GM12878 (cell line): ENCODE data around the gene NPSR1. TPM values are rescaled to one million over a fixed set of nuclear protein-coding genes. Genes with fewer than 3 reads are reported as not detected.

Experiments
- ATAC-seq: fragments of 200-7000 bp; cut with Tn5 transposase; 3 replicates; pipeline ENCODE4 v1.9.1; 2020; ENCODE audit warnings: mild to moderate bottlenecking, moderate library complexity
- BruUV-seq: library from RNA; stranded (reverse); fragments of 400-500 nt; replicated peaks from 2 replicates; lab custom pipeline; 2021; lab: Mats Ljungman, UMichigan
- CTCF ChIA-PET: fragments of 300-600 bp; sonication (Branson Sonifier 250); formaldehyde crosslinking; extraction: SDS; loops from one replicate; lab custom pipeline; 2021; ENCODE audit warnings: inconsistent platforms; lab: Yijun Ruan, JAX
- POLR2A ChIA-PET: fragments of 350-600 bp; formaldehyde crosslinking; extraction: SDS; loops from one replicate; lab custom pipeline; 2021; ENCODE audit warnings: inconsistent platforms; lab: Charles Lee
- RAD21 ChIA-PET: fragments of 300-600 bp; sonication (Branson Sonifier 250); formaldehyde crosslinking; loops from one replicate; lab custom pipeline; 2023; ENCODE audit warnings: antibody characterized with exemption; ENCODE audit not compliant: unreplicated experiment; lab: Charles Lee
- SMC1A ChIA-PET: fragments of 300-600 bp; sonication (Branson Sonifier 250); formaldehyde crosslinking; loops from one replicate; lab custom pipeline; 2023; ENCODE audit not compliant: unreplicated experiment, uncharacterized antibody; lab: Charles Lee
- DNase-seq: peaks from one replicate; pipeline ENCODE4 v3.0.0-alpha.2; 2011; ENCODE audit warnings: low read depth, low spot score
- FAIRE-seq: peaks from 3 replicates; lab custom pipeline; 2011; peaks lifted over from hg19 to GRCh38; lab: Jason Lieb, UNC
- H2AFZ ChIP-seq: 2 replicates; pipeline ENCODE4 v1.6.0; 2011; ENCODE audit warnings: low read depth, low read length, control low read depth; ENCODE audit not compliant: control insufficient read depth
- H3K27ac ChIP-seq: 2 replicates; pipeline ENCODE4 v1.5.1; 2011; ENCODE audit warnings: control low read depth; ENCODE audit not compliant: control insufficient read depth, insufficient read depth
- H3K27me3 ChIP-seq, 2 experiments: replicated peaks in 1 of 2; 2 replicates each; pipeline versions ENCODE4 v1.6.0 to v1.6.1; 2011; ENCODE audit warnings: low read length in 1 of 2; ENCODE audit not compliant: control insufficient read depth in 2 of 2, insufficient read depth in 2 of 2
- H3K36me3 ChIP-seq, 2 experiments: 2 replicates each; pipeline ENCODE4 v1.5.1; 2011; ENCODE audit warnings: low read length in 1 of 2; ENCODE audit not compliant: control insufficient read depth in 2 of 2, insufficient read depth in 2 of 2
- H3K4me1 ChIP-seq: 2 replicates; pipeline ENCODE4 v1.6.1; 2011; ENCODE audit warnings: mild to moderate bottlenecking, low read length, moderate library complexity, mixed read lengths; ENCODE audit not compliant: control insufficient read depth, insufficient read depth
- H3K4me2 ChIP-seq: 2 replicates; pipeline ENCODE4 v1.6.0; 2011; ENCODE audit warnings: control low read depth; ENCODE audit not compliant: control insufficient read depth, insufficient read depth
- H3K4me3 ChIP-seq: fragments of 200-600 bp; sonication (generic); 2 replicates; pipeline ENCODE4 v1.5.1; 2016
- H3K79me2 ChIP-seq: 2 replicates; pipeline ENCODE4 v1.6.0; 2011; ENCODE audit warnings: low read length; ENCODE audit not compliant: control insufficient read depth, insufficient read depth
- H3K9ac ChIP-seq: 2 replicates; pipeline ENCODE4 v1.8.0; 2011; ENCODE audit warnings: low read length, control low read depth, mixed read lengths; ENCODE audit not compliant: control insufficient read depth, insufficient read depth
- H3K9me3 ChIP-seq: replicated peaks from 3 replicates; pipeline ENCODE4 v1.5.1; 2011; ENCODE audit warnings: mild to moderate bottlenecking, low read length; ENCODE audit not compliant: control insufficient read depth, insufficient read depth
- H4K20me1 ChIP-seq: 2 replicates; pipeline ENCODE4 v1.6.0; 2011; ENCODE audit not compliant: control insufficient read depth, insufficient read depth
- BCL11A ChIP-seq: IDR thresholded peaks from 2 replicates; pipeline ENCODE4 v1.6.1; 2011; ENCODE audit warnings: low read depth, low read length
- BCL3 ChIP-seq: IDR thresholded peaks from 2 replicates; pipeline ENCODE4 v1.6.1; 2011; ENCODE audit warnings: borderline replicate concordance, low read depth, mild to moderate bottlenecking, moderate library complexity, low read length; ENCODE audit not compliant: insufficient read depth, poor library complexity, severe bottlenecking
- CHD1 ChIP-seq: IDR thresholded peaks from 2 replicates; pipeline ENCODE4 v1.6.1; 2012; ENCODE audit warnings: low read depth, low read length, improper control_type of control experiment
- MEF2A ChIP-seq: IDR thresholded peaks from 2 replicates; pipeline ENCODE4 v1.6.1; 2011; ENCODE audit warnings: low read depth, mild to moderate bottlenecking, low read length, moderate library complexity; ENCODE audit not compliant: insufficient read depth
- MEF2B ChIP-seq: fragments of 450-650 bp; IDR thresholded peaks from 2 replicates; pipeline ENCODE4 v1.6.1; 2018; ENCODE audit warnings: mild to moderate bottlenecking, moderate library complexity; ENCODE audit not compliant: partially characterized antibody, poor library complexity, severe bottlenecking
- MXI1 ChIP-seq: fragments of 150-350 bp; IDR thresholded peaks from 2 replicates; pipeline ENCODE4 v1.6.1; 2011; ENCODE audit warnings: low read depth, mild to moderate bottlenecking, inconsistent platforms, low read length, improper control_type of control experiment
- NFXL1 ChIP-seq: fragments of 450-650 bp; IDR thresholded peaks from 2 replicates; pipeline ENCODE4 v1.6.1; 2017; ENCODE audit warnings: antibody characterized with exemption, mild to moderate bottlenecking, borderline replicate concordance
- NFYB ChIP-seq: IDR thresholded peaks from 2 replicates; pipeline ENCODE4 v1.6.1; 2011; ENCODE audit warnings: low read depth, mild to moderate bottlenecking, low read length, improper control_type of control experiment, moderate library complexity; ENCODE audit not compliant: insufficient read depth
- NR2C1 ChIP-seq: fragments of 450-650 bp; IDR thresholded peaks from 2 replicates; pipeline ENCODE4 v1.6.1; 2017; ENCODE audit warnings: antibody characterized with exemption, mild to moderate bottlenecking, moderate library complexity
- PML ChIP-seq: IDR thresholded peaks from 2 replicates; pipeline ENCODE4 v1.6.1; 2012; ENCODE audit warnings: low read length, inconsistent platforms
- SREBF2 ChIP-seq: IDR thresholded peaks from 2 replicates; pipeline ENCODE4 v1.6.1; 2012; ENCODE audit warnings: mild to moderate bottlenecking, low read length
- STAT1 ChIP-seq: fragments of 450-650 bp; conservative IDR thresholded peaks from 2 replicates; pipeline ENCODE4 v1.6.1; 2014; ENCODE audit warnings: antibody characterized with exemption, mild to moderate bottlenecking
- ZBTB4 ChIP-seq: fragments of 450-650 bp; formaldehyde crosslinking; IDR thresholded peaks from 2 replicates; pipeline ENCODE4 v1.4.0; 2022; ENCODE audit warnings: mild to moderate bottlenecking, moderate library complexity
- ZNF24 ChIP-seq: fragments of 450-650 bp; IDR thresholded peaks from 2 replicates; pipeline ENCODE4 v1.6.1; 2017; ENCODE audit warnings: antibody characterized with exemption, mild to moderate bottlenecking
- ZSCAN29 ChIP-seq: fragments of 450-650 bp; IDR thresholded peaks from 2 replicates; pipeline ENCODE4 v1.6.1; 2017; ENCODE audit warnings: mild to moderate bottlenecking, moderate library complexity
- whole genome bisulfite sequencing: methylation state at CpG from one replicate; pipeline ENCODE4 v1.1.6; 2016; ENCODE audit warnings: low lambda C conversion rate; ENCODE audit not compliant: insufficient replicate concordance, insufficient coverage; ENCODE audit errors: missing lambda C conversion rate; 5-methylcytosine and 5-hydroxymethylcytosine counted together
- in situ Hi-C: fragments of 300-500 bp; cut with MboI; formaldehyde crosslinking; loops from 9 replicates; pipeline ENCODE4 v1.14.3; 2018; ENCODE audit warnings: mixed read lengths
- intact Hi-C: fragments of 100-400 bp; cut with micrococcal nuclease; formaldehyde crosslinking; loops from one replicate; pipeline ENCODE4 v1.14.2; 2022; ENCODE audit not compliant: unreplicated experiment
- polyA plus RNA-seq, 11 experiments: library from polyadenylated mRNA; depleted of rRNA in 4 of 11; unstranded in 6 of 11; stranded (reverse) in 5 of 11; fragments of >200 nt; fragmentation: Nextera tagmentation in 4 of 11; fragmentation: Illumina TruSeq in 1 of 11; extraction: Ambion mirVana in 4 of 11; extraction: Trizol in 1 of 11; gene quantifications; 1 replicate in 1 of 11; 2 replicates in 10 of 11; pipeline versions ENCODE4 v1.2.1 to v1.2.3, GENCODE V29; 2011 to 2016; ENCODE audit warnings: inconsistent platforms in 2 of 11, missing spikeins in 2 of 11, low read depth in 1 of 11
- total RNA-seq, 4 experiments: library from RNA; depleted of rRNA in 3 of 4; stranded (reverse); fragments of >200 nt in 3 of 4; fragmentation: Illumina TruSeq in 1 of 4; extraction: Trizol in 1 of 4; gene quantifications; 2 replicates each; pipeline versions ENCODE4 v1.2.1 to v1.2.3, GENCODE V29; 2013 to 2021

Gene NPSR1
- total and polyA plus RNA-seq, 10 of the 15 experiments (the other 5 are each of a cell fraction or from before 2014, with no cell fraction given) = 0.20 TPM; not detected in 9

GRCh38 chr7:34848670-34849069 is 190.7 kb downstream of the NPSR1 start:
- no peaks in the 10 kb centered on the region for H3K36me3 ChIP-seq
- TF ChIP-seq PML (no peak), ZSCAN29 (no peak), CHD1 (no peak), BCL3 (no peak), MXI1 (no peak), SREBF2 (no peak), MEF2B (no peak), NFXL1 (no peak), BCL11A (no peak), ZNF24 (no peak), MEF2A (no peak), ZBTB4 (CRISPR knock-in tag) (no peak), NR2C1 (no peak), STAT1 (no peak), NFYB (no peak)
- FAIRE-seq = no peak
- H3K9ac ChIP-seq = no peak overlapping the region
- H3K4me2 ChIP-seq = no peak overlapping the region
- 57% methylated on average over 1 of the region's 1 CpG for WGBS
- intact Hi-C loops = no loop called here
- no peaks in the 10 kb centered on the region for H4K20me1 ChIP-seq
- no peaks in the 10 kb centered on the region; a peak in 1 of 4 replicates for H3K27me3 ChIP-seq
- no peaks in the 10 kb centered on the region for H3K79me2 ChIP-seq
- ChIA-PET SMC1A (interaction anchor here (1.0 kb wide), 1 partner anchor 91 kb away, joined by 3 read pairs; no protein-coding TSS in a partner anchor), POLR2A (no interaction called here), RAD21 (no interaction called here), CTCF (no interaction called here)
- H2AFZ ChIP-seq = no peak overlapping the region
- in situ Hi-C loops = no loop called here
- no peak overlapping the region for H3K4me3 ChIP-seq
- no peak overlapping the region for H3K27ac ChIP-seq
- no peaks in the 10 kb centered on the region for H3K4me1 ChIP-seq
- no peak for ATAC-seq
- BruUV-seq = no TSS peak
- H3K9me3 ChIP-seq = no peaks in the 10 kb centered on the region
- no peak for DNase-seq
